Measurements from ENCODE around the gene FAM32A. TPM values are rescaled to one million over a fixed set of nuclear protein-coding genes. Genes with fewer than 3 reads are reported as not detected.
A peak's percentile ranks its signal among the peaks of the same experiment; 100 is the strongest.

Gene FAM32A
- polyA plus RNA-seq, 3 donors, result 92.2 to 245 (median 219) TPM

DNA sequence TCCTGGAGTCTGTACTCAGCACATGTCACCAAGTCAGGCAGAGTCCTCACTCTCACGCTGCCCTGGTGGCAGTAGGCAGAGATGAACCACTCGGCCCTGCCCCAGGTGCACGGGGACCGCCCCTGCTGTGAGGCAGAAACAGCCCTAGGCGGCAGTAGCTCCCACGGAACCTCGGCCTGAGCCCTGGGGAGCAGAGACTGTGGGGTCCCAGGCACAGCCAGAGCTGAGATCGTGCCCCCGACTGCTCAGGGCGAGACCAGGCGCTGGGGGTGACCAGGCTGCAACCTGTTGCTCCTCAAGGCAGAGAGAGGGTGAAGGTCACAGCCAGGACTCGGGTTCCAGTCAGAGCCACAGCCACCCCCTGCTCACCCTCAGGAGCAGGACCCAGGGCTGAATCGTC is 47.4 kb downstream of the FAM32A start:
- no peak overlapping the region for H3K4me3 ChIP-seq (replicated peaks in 1 of 3; ENCODE audit: low read depth in 2 of 3, low read length in 3 of 3)
- H3K9me3 ChIP-seq (replicated peaks in 1 of 2; ENCODE audit: control insufficient read depth in 1 of 2, insufficient read depth in 1 of 2, low read length in 2 of 2), result no peaks in the 10 kb centered on the region
- Mint-ChIP-seq H3K36me3 (peaks cover 76 to 90% of the 10 kb centered on the region in 2 donors), H3K4me1 (peaks cover 25% of the 10 kb centered on the region), H3K27ac (peak overlapping the region in 3 of 7 donors; percentile 22 to 46 (median 44)), H3K4me3 (no peak overlapping the region), H3K27me3 (ENCODE audit: low read depth in 3 of 3) (peaks cover 0 to 3% (median 0%) of the 10 kb centered on the region in 3 donors), H3K9me3 (peaks cover 0 to 6% (median 2%) of the 10 kb centered on the region in 7 donors)
- peak overlapping the region in 1 of 2 donors; percentile 3 for H3K27ac ChIP-seq (ENCODE audit: low read depth in 1 of 2, low read length in 2 of 2)
- no peaks in the 10 kb centered on the region for H3K27me3 ChIP-seq (ENCODE audit: control insufficient read depth in 2 of 2, insufficient read depth in 2 of 2, low read length in 2 of 2)
- intact Hi-C loops (cut with micrococcal nuclease), result no loop called here
- DNase-seq, result no peak
- H3K36me3 ChIP-seq (replicated peaks in 1 of 2; ENCODE audit: control insufficient read depth in 1 of 2, insufficient read depth in 2 of 2, low read length in 2 of 2), result peaks cover 76 to 83% of the 10 kb centered on the region in 2 donors
- H3K79me2 ChIP-seq (ENCODE audit: insufficient read depth, low read length), result no peaks in the 10 kb centered on the region
- no peaks in the 10 kb centered on the region for H4K20me1 ChIP-seq (ENCODE audit: insufficient read depth, low read length)
- WGBS (ENCODE audit: insufficient coverage), result 98% methylated on average over 13 of the region's 13 CpGs
- TF ChIP-seq, protein P1, sequence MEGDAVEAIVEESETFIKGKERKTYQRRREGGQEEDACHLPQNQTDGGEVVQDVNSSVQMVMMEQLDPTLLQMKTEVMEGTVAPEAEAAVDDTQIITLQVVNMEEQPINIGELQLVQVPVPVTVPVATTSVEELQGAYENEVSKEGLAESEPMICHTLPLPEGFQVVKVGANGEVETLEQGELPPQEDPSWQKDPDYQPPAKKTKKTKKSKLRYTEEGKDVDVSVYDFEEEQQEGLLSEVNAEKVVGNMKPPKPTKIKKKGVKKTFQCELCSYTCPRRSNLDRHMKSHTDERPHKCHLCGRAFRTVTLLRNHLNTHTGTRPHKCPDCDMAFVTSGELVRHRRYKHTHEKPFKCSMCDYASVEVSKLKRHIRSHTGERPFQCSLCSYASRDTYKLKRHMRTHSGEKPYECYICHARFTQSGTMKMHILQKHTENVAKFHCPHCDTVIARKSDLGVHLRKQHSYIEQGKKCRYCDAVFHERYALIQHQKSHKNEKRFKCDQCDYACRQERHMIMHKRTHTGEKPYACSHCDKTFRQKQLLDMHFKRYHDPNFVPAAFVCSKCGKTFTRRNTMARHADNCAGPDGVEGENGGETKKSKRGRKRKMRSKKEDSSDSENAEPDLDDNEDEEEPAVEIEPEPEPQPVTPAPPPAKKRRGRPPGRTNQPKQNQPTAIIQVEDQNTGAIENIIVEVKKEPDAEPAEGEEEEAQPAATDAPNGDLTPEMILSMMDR (IDR thresholded peaks at IDR 0.05), result no peak
- H3K4me2 ChIP-seq (replicated peaks; ENCODE audit: extremely low read depth, low read length, poor library complexity, severe bottlenecking), result no peak overlapping the region
- no peak overlapping the region for H3K9ac ChIP-seq (ENCODE audit: insufficient read depth, low read length, poor library complexity, severe bottlenecking)
- peaks cover 24% of the 10 kb centered on the region in 2 donors for H3K4me1 ChIP-seq (ENCODE audit: control insufficient read depth in 1 of 2, insufficient read depth in 2 of 2, low read length in 2 of 2)
- H2AFZ ChIP-seq (ENCODE audit: insufficient read depth, low read depth, low read length, poor library complexity, severe bottlenecking), result no peak overlapping the region

DNA sequence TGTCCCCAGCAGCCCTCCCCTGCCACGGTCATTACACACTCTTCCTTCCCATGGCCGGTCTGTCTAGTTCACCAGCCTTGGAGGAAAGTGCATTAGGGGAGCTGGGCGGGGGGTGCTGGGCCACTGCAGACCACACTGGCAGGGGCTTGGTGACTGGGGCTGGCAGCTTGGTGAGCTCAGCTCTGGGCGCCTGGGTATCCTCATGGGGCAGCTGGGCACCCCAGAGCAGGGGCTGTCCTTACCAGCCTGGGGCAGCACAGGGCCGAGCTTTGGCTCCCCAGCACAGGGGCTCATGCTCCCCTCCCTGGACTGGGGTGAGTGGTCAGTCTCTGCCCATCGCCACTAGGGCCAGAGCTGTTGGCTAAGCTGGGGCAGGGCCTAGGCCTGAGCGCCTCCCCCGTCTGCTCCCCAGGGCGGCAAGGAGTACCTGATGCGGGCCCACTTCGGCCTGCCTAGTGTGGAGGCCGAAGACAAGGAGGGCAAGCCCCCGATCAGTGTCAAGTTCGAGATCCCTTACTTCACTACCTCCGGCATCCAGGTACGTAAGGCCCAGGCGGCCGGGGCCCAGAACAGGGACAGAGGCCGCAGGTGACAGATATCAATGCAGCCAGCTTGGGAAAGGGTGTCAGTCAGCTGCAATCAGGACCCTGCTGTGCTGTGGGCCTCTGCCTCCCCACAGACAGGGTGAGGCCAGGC is 48.0 kb downstream of the FAM32A start:
- Mint-ChIP-seq H3K9me3 (peaks cover 0 to 6% (median 2%) of the 10 kb centered on the region in 7 donors), H3K4me3 (no peak overlapping the region), H3K27ac (peak overlapping the region in 6 of 7 donors; percentile 12 to 80 (median 39)), H3K36me3 (peaks cover 71 to 86% of the 10 kb centered on the region in 2 donors), H3K4me1 (peaks cover 31% of the 10 kb centered on the region), H3K27me3 (ENCODE audit: low read depth in 3 of 3) (peaks cover 0 to 3% (median 0%) of the 10 kb centered on the region in 3 donors)
- Histone ChIP-seq H3K4me1 (ENCODE audit: control insufficient read depth in 1 of 2, insufficient read depth in 2 of 2, low read length in 2 of 2) (peaks cover 30% of the 10 kb centered on the region in 2 donors), H3K9ac (ENCODE audit: insufficient read depth, low read length, poor library complexity, severe bottlenecking) (no peak overlapping the region), H3K36me3 (replicated peaks in 1 of 2; ENCODE audit: control insufficient read depth in 1 of 2, insufficient read depth in 2 of 2, low read length in 2 of 2) (peaks cover 69 to 76% of the 10 kb centered on the region in 2 donors), H3K27me3 (ENCODE audit: control insufficient read depth in 2 of 2, insufficient read depth in 2 of 2, low read length in 2 of 2) (no peaks in the 10 kb centered on the region), H4K20me1 (ENCODE audit: insufficient read depth, low read length) (no peaks in the 10 kb centered on the region), H3K79me2 (ENCODE audit: insufficient read depth, low read length) (no peaks in the 10 kb centered on the region), H3K4me2 (replicated peaks; ENCODE audit: extremely low read depth, low read length, poor library complexity, severe bottlenecking) (no peak overlapping the region), H2AFZ (ENCODE audit: insufficient read depth, low read depth, low read length, poor library complexity, severe bottlenecking) (no peak overlapping the region), H3K4me3 (replicated peaks in 1 of 3; ENCODE audit: low read depth in 2 of 3, low read length in 3 of 3) (no peak overlapping the region), H3K9me3 (replicated peaks in 1 of 2; ENCODE audit: control insufficient read depth in 1 of 2, insufficient read depth in 1 of 2, low read length in 2 of 2) (no peaks in the 10 kb centered on the region), H3K27ac (ENCODE audit: low read depth in 1 of 2, low read length in 2 of 2) (no peak overlapping the region)
- WGBS (ENCODE audit: insufficient coverage), result over 99% methylated on average over 16 of the region's 19 CpGs
- DNase-seq, result no peak
- intact Hi-C loops (cut with micrococcal nuclease), result no loop called here
- TF ChIP-seq, protein P1 (IDR thresholded peaks at IDR 0.05), result no peak
